BJ (cell line): ENCODE results near the gene ZNF892. TPM values are rescaled to one million over a fixed set of nuclear protein-coding genes. Genes with fewer than 3 reads are reported as not detected.

Source experiments
- CTCF ChIA-PET: fragments of 350-600 bp; formaldehyde crosslinking; extraction: SDS; loops from one replicate; lab custom pipeline; 2021; ENCODE audit warnings: antibody characterized with exemption, inconsistent platforms; lab: Yijun Ruan, JAX
- POLR2A ChIA-PET: fragments of 300-600 bp; sonication (Branson Sonifier 250); formaldehyde crosslinking; extraction: SDS; loops from one replicate; lab custom pipeline; 2021; ENCODE audit warnings: antibody characterized with exemption; lab: Charles Lee
- DNase-seq: peaks from one replicate; pipeline ENCODE4 v3.0.0-alpha.2; 2011; ENCODE audit warnings: low read depth
- H3K27me3 ChIP-seq: 2 replicates; pipeline ENCODE4 v1.6.0; 2011; ENCODE audit warnings: low read length; ENCODE audit not compliant: control insufficient read depth, insufficient read depth
- H3K36me3 ChIP-seq: 2 replicates; pipeline ENCODE4 v1.5.1; 2011; ENCODE audit warnings: low read length; ENCODE audit not compliant: control insufficient read depth, insufficient read depth
- H3K4me3 ChIP-seq: 2 replicates; pipeline ENCODE4 v1.5.1; 2011; ENCODE audit warnings: low read depth, mild to moderate bottlenecking, control low read depth, low read length
- polyA minus RNA-seq: library from RNA; depleted of rRNA, polyadenylated mRNA; stranded (reverse); fragments of >200 nt; gene quantifications from 2 replicates; pipeline ENCODE4 v1.2.3, GENCODE V29; 2011; rRNA and poly(A)+ RNA removed
- polyA plus RNA-seq: library from polyadenylated mRNA; depleted of rRNA; stranded (reverse); fragments of >200 nt; gene quantifications from 2 replicates; pipeline ENCODE4 v1.2.3, GENCODE V29; 2011; rRNA removed
- TF ChIP-seq, protein P1 (sequence below): IDR thresholded peaks from 2 replicates; pipeline ENCODE4 v1.5.1; 2011; ENCODE audit warnings: low read depth, mild to moderate bottlenecking, control low read depth, inconsistent platforms, low read length, moderate library complexity; ENCODE audit not compliant: insufficient read depth

The ZNF892 gene
- polyA plus RNA-seq (0.71 and 1.5 TPM in 2 replicates), polyA minus RNA-seq (3.3 and 5.2 TPM in 2 replicates)

DNA sequence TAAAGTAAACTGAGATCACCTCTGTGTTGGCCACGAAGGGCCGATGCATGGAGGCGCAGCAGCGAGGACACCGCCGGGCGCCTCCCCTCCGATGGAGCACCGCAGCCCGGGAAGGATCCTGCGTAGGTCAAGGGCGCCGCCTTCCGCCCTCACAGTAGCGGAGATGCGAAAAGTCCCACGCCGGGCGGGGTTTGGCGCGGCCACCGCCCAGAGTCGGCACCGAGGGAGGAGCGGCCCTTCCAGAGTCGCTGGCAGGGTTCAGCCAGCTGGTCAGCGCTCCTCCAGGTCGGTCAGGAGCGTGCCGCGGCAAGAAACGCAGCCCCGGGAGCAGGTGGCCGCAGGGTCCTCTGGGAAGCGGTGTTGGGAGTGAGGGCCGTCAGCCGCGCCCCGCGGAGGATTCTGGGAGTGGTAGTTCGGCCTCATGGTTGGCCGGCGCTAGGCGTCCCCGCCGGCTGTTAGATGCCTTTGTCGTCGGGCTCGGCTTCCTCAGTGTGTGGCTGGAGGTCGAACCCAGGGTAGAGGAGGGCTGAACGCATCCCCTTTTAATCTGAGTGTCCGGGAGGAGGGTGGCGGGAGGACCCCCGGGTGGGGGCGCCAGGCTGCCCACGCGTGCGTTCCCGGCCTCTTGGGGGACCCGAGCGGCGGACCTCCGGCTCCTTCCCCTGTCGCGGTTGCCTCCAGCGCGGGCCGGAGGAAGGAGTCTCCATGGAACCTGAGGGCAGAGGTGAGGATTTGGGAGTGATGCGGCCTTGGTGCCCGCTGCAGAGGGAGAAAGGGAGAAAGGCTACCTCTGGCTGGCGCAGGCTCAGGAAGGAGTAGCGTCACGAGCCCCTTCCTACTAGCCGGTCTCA is at the start of gene ZNF892:
Gene ZNF892, plus strand, starts transcription at position 411 of the 851 bp plus-strand sequence. Its CDS starts 295 bp downstream, at position 706.
- POLR2A ChIA-PET: no interaction called here
- H3K36me3 ChIP-seq: peaks cover 10% of the 10 kb centered on the region
- H3K4me3 ChIP-seq: peak within 1 kb of the TSS; percentile 77
- TF ChIP-seq, protein P1, sequence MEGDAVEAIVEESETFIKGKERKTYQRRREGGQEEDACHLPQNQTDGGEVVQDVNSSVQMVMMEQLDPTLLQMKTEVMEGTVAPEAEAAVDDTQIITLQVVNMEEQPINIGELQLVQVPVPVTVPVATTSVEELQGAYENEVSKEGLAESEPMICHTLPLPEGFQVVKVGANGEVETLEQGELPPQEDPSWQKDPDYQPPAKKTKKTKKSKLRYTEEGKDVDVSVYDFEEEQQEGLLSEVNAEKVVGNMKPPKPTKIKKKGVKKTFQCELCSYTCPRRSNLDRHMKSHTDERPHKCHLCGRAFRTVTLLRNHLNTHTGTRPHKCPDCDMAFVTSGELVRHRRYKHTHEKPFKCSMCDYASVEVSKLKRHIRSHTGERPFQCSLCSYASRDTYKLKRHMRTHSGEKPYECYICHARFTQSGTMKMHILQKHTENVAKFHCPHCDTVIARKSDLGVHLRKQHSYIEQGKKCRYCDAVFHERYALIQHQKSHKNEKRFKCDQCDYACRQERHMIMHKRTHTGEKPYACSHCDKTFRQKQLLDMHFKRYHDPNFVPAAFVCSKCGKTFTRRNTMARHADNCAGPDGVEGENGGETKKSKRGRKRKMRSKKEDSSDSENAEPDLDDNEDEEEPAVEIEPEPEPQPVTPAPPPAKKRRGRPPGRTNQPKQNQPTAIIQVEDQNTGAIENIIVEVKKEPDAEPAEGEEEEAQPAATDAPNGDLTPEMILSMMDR: peak; percentile 42; the same call in 1 of the 2 replicates
- CTCF ChIA-PET: interaction anchor here (1.0 kb wide), 1 partner anchor 25 kb away, joined by 4 read pairs; no protein-coding TSS in a partner anchor
- DNase-seq: peak; percentile 44
- no peaks in the 10 kb centered on the region for H3K27me3 ChIP-seq

DNA sequence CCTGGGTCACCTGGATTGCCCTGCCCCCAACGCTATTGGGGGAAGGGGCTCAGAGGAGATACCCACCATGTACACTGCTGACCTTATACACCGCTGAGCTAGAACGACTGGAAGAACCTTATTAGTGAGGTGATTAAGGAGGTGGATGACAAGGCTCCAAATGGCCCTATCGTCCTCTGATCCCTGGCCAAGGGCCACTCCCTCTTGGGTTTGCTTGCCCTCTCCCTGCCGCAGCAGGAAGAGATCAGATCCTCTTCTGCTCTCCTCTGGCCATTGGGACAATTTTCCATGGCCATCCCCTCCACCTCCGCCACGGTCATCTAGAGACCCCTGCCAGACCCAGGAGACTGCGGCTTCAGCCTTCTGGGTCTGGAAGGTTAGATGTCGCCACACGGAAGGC is 48.9 kb upstream of the ZNF892 start:
- TF ChIP-seq, protein P1: no peak
- POLR2A ChIA-PET: no interaction called here
- Histone ChIP-seq H3K4me3 (peak overlapping the region; percentile 75), H3K36me3 (peaks cover 13% of the 10 kb centered on the region), H3K27me3 (no peaks in the 10 kb centered on the region)
- CTCF ChIA-PET: interaction anchor here (1.1 kb wide), 1 partner anchor 41 kb away, joined by 3 read pairs; no protein-coding TSS in a partner anchor
- DNase-seq: no peak

DNA sequence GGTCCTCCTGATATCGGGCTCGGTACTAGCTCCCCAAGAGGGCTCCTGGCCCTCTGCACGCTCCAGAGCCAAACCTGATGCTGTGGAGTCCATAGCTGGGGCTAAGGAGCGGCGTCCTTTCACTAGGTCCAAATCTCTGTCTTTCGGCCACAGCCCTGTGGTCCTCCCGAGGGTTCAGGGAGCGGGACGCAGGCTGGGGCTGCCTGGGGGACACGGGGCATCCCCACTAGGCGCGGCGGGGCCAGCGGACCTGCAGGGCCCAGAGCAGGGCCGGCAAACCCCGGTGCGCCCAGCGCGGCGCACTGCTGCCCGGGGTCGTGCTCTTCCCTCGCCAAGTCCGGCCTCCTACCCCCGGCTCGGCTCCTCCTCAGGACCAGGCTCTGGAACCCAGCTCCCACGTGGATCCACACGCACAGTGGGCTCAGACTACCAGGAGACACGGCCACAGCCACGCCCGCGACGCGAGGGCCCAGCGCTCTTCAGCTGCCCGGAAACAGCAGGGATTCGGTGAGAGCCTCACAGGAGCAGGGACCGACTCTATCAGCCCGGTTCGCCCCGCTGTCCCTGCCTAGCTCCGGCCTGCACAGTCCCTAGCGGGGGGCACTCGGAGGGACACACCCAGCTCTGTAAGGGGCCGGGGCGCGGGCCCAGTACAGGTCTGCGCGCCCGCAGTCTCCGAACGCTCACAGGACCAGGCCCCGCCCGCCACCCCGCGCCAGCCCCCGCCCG is 48.3 kb upstream of the ZNF892 start:
- TF ChIP-seq, protein P1: no peak
- no peaks in the 10 kb centered on the region for H3K27me3 ChIP-seq
- POLR2A ChIA-PET: no interaction called here
- DNase-seq: no peak
- H3K4me3 ChIP-seq: peak overlapping the region; percentile 75
- peaks cover 12% of the 10 kb centered on the region for H3K36me3 ChIP-seq
- CTCF ChIA-PET: interaction anchor here (0.9 to 1.1 kb wide), 2 partner anchors 38 to 41 kb away, joined by 3 to 4 read pairs; partner anchors contain the start of gene MRPS5

DNA sequence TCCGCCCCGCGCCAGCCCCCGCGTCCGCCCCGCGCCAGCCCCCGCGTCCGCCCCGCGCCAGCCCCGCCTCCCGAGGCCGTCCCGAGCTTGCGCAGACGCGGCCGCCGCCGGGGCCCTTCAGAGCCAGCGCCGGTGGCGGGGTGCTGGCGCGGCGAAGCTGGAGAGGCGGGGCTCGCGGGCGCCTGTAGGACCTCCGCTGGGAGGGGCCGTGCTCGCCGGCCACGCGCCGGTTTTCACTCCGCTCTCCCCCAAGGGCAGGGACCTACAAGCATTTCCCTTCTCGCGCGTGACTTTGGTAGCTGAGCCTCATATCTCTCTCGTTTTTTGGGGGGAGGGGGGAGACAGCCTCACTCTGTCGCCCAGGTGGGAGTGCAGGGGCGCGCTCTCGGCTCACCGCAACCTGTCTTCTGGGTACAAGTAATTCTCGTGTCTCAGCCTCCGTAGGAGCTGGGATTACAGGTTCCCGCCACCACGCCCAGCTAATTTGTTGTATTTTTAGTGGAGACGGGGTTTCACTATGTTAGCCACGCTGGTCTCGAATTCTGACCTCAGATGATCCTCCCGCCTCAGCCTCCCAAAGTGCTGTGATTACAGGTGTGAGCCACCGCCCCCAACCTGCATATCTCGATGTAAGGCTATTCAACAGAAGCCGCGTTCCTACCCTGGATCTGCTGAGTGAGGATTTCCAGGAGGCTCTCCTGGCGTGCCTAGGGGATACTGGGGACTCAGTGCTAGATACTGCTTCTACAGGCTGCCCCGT is 47.5 kb upstream of the ZNF892 start, which contains the start of gene ZNF514:
Gene ZNF514, minus strand, starts transcription at position 159 of the 760 bp plus-strand sequence. CDS start 6,595 bp downstream, outside the sequence.
- TF ChIP-seq, protein P1: no peak
- Histone ChIP-seq H3K36me3 (peaks cover 8% of the 10 kb centered on the region), H3K4me3 (peak within 1 kb of the TSS; percentile 75), H3K27me3 (no peaks in the 10 kb centered on the region)
- CTCF ChIA-PET: interaction anchor here (0.9 to 1.1 kb wide), 2 partner anchors 38 to 42 kb away, joined by 3 to 4 read pairs; partner anchors contain the start of gene MRPS5
- POLR2A ChIA-PET: no interaction called here
- no peak for DNase-seq
